HG03442 (cell line): Measurements from ENCODE around the gene ATP11A.

Experiments used
- ATAC-seq: cut with Tn5 transposase; IDR thresholded peaks from one replicate; pipeline ENCODE4 v1.9.1; 2021; ENCODE audit warnings: mild to moderate bottlenecking, moderate library complexity; ENCODE audit not compliant: unreplicated experiment

ATP11A gene

DNA sequence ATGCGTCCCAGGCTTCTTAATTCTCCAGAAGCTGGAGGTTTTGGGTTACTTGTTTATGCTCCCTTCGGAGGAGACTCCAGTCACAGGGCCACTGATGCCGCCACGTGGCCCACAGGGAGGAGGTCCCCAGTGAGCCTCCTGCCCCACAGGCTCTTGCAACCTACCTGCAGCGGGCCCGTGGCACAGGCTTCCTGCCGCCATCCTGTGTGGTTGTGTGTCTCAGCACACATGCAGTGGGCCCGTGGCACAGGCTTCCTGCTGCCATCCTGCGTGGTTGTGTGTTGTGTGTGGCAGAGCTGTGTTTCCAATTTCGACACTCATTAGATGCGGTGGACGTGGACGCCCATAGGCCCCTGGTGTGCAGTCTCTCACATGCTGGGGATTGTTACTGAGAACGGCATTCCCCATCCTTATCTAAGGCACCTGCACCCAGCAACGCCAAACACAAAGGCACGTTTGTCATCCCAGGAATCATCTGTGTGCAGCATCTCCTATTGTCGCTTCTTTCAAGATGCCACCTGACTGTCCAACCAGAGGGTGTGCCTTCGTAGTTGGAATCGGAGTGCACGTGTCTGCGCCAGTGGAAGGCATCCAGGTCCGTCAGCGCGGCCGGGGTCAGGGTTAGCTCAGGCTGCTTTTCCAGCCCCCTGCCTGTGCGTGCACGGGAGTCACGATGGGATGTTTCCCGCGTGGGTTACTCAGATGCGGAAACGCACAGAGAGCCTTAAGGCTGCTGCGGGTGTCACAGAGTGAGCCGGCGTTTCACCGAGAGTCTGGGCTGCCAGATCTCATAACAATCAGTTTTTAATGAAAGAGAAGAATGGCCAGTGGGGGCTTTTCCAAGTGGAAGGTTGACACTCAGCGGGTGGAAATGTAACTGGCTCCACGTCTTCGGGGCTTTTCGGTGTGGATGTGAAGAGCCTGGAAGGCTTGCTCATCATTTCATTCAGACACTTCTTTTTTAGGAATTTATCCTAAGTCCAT, 119.8 kb downstream of the ATP11A start:
- no peak for ATAC-seq

DNA sequence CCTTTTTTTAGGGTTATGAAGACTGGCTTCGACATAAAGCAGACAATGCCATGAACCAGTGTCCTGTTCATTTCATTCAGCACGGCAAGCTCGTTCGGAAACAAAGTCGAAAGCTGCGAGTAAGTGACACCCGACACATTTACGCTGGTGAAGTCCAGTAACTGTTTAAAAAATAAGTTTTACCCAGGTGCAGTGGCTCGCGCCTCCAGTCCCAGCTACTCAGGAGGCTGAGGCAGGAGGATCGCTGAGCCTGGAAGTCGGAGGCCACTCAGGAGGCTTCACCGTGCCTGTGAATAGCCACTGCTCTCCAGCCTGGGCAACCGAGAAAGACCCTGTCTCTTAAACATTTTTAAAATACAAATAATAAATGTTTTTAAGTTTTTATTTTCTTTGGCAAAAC, 120.8 kb downstream of the ATP11A start:
- no peak for ATAC-seq

DNA sequence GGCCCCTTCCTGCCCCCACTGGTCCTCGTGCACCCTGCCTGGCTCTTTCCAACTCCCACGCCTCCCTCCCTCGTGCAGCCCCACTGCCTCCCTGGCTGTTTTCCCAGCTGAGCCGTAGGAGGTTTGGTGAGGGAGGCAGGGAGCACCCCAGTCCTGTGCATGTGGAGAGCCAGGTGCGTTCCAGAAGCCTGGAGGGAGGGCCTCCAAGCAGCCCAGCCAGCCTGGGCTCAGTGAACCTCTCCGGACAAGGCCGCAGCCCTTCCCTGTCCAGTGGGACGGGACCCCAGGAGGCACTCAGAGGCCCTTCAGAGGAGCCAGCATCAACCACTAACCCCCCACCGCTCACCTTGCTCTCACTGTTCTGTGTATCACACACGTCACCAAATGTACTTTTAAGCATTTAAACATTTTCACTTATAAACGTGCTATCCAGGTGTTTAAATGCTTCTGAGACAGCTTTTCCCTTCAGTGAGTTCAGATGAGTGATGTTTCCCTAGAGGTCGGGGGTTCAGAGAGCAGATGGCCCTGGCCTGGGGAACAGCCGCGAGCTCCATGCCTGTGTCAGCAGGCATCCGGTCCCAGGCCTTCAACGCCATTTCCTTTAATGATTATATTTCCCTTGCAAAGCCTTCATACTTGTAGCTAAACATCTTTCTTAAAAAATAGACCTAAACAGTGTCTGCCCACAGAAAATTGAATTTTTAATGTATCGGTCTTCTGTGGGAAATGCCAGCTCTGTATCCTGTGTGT, 122.6 kb downstream of the ATP11A start:
- ATAC-seq: no peak

DNA sequence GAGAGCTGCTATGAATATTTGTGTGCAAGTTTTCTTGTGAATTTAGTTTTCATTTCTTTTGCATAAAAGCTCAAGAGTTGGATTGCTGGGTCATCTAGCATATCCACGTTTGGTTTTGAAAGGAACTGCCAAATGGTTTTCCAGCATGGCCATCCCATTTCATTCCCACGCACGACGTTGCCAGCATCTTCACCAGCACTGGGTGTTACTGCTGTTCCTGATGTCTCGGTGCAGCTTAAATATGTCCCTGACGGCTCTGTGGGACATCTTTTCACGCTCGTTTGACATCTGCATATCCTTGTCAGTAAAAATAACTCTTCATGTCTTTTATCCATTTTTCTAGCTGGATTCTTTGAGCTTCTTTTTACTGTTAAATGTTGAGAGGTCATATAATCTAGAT, 123.7 kb downstream of the ATP11A start:
- no peak for ATAC-seq

DNA sequence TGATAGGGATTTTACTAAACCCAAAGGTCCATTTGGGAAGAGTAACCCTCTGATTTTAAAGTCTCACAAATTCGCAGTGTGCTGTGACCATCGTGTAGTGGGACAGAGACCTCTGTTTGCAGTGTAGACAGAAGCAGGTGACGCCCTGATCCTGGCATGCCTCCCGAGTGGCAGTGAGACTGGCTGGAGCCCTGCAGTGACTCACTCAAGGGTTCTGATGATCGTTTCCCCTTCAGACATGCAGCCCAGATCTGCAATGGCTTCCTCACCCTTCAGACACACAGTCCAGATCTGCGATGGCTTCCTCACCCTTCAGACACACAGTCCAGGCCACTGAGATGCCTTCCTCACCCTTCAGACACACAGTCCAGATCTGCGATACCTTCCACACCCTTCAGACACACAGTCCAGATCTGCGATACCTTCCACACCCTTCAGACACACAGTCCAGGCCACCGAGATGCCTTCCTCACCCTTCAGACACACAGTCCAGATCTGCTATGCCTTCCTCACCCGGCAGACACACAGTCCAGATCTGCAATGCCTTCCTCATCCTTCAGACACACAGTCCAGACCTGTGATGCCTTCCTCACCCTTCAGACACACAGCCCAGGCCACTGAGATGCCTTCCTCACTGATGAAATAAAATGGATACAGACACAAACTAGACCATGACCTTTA, 125.2 kb downstream of the ATP11A start:
- ATAC-seq: no peak

DNA sequence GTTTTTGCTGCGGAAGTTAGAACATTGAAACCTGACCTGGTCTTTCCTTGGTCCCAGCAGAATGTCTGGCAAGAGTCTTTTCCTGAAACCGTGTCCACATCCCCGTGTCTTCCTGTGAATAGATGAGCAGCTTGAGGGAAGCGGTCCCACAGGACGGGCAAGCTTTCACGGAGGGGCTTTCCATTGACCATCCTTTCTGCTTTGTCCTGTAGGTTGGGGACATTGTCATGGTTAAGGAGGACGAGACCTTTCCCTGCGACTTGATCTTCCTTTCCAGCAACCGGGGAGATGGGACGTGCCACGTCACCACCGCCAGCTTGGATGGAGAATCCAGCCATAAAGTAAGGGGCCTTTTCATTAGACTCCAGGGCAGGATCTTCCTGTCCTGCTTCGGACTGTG, 126.0 kb downstream of the ATP11A start:
- no peak for ATAC-seq

DNA sequence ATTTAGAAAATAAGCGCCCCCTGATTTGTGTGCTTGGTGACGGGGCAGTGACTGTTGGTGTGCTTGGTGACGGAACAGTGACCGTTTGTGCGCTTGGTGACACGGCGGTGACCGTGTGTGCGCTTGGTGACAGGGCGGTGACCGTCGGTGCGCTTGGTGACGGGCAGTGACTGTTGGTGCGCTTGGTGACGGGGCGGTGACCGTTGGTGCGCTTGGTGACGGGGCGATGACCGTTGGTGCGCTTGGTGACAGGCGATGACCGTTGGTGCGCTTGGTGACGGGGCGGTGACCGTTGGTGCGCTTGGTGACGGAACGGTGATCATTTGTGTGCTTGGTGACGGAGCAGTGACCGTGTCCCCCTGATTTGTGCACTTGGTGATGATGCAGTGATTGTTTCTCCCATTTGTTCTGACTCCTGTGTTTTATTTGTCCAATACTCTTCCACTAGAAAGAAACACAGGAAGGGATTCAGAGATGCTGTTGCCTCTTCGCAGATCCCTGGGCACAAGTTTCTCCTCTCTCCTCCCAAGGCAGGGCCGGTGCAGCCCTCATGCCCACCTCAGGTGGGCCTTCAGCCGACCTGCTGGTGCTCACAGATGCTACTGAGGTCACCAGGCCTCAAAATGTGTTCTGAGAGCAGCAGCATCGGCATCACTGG, 128.3 kb downstream of the ATP11A start:
- no peak for ATAC-seq

DNA sequence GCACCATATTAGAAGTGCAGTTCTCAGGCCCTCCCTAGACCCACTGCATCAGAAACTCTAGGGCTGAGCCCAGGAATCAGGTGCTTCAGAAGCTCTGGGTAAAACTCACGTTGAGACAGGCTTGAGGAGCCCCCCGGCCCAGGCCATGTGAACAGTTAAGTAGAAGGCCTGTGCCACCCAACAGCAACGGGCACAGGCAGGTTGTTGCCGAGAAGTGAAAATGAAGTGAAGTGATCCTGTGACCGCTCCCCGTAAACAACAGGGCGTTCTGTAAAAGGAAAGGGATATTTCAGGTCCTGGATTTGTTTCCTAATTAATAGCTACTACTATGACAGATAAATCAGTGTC, 128.8 kb downstream of the ATP11A start:
- ATAC-seq: no peak

DNA sequence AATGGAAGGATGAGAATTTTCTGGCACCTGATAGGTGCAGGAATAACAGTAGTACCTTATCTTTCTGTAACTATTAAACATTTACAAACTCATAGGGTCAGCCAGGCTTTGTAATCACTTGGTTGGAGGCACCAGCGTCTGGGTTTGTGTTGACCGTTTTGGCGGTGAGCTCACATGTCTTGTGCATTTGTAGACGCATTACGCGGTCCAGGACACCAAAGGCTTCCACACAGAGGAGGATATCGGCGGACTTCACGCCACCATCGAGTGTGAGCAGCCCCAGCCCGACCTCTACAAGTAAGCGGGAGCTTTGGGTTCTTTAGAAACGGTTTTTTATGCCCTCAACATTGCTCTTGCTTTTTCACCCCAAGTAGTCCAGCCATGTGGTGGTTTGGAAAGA, 129.3 kb downstream of the ATP11A start:
- ATAC-seq: no peak

DNA sequence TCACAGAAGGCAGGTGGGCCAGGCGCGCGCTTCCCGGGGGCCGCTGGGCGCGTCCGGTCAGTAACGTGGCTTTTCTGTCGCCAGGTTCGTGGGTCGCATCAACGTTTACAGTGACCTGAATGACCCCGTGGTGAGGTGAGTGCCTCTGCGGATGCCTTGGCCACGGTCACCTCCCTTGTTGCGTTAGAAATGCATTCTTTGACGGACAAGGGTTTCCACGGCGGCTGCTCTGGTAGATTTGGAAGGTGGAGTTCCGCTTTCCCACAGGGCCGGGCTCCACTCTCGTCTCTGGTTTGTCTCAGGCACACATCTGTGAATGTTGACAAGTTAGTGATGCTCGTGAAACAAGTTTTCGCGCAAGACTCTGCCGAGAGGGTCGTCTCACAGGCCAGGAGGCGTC, 130.0 kb downstream of the ATP11A start:
- no peak for ATAC-seq

DNA sequence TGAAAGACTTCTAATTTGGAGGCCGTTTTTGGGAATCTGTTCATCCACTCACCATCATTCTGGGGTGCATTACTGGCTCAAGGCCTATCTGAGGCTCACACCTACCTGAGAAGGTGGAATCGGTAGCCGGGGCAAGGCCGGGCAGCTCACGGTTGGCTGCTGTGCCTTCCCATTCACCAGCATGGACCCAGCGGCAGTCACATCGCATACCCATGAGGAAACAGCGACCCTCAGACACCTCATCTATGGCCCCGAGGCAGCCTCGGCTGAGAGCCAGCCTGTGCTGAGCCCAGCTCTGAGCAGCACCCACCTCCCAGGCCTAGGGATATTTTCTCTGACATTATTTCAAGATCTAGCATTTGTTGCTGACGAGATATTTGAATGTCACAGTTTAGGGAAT, 130.5 kb downstream of the ATP11A start:
- ATAC-seq: no peak

DNA sequence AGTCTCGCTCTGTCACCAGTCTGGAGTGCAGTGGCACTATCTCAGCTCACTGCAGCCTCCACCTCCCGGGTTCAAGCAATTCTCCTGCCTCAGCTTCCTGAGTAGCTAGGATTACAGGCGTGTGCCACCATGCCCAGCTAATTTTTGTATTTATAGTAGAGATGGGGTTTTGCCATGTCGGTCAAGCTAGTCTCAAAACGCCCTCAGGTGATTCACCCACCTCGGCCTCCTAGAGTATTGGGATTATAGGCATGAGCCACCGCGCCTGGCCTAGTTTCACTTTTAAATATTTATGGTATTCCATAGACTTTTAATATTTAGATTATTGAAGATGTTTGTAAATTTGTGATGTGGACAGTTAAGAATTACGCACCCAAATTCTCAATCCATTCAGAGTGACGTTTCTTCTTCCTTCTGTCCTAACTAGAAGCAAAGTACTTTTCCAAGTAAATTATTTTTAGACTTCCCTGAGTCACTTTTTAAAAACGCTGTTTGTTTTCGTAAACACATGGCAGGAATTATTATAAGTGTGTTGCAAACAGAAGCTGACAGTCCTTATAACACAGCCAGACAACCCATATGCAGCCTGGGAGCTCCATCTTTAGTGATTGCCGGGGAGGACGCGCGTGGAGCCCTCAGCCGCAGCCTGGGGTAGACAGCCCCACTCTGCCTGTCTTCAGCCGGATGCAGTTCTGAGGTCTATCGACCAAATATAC, 131.7 kb downstream of the ATP11A start:
- no peak for ATAC-seq

DNA sequence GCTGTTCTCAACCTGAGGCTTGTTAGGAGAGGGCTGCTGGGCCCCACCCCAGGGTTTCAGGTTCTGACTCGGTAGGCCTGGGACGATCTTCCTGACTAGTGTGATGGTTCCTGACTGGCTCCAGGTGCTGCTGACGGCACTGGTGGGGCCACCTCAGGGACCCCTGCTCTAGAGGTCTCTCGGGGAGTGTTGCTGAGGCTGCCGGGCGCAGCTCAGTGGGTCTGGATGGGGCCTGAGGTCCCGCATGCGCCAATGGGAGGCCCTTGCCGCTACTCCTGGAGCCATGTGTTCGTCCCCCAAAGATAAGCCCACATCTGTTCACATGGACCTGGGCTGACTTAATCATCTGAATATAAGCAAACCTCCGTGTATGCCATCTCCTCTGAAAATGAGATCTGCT, 133.0 kb downstream of the ATP11A start:
- ATAC-seq: no peak

DNA sequence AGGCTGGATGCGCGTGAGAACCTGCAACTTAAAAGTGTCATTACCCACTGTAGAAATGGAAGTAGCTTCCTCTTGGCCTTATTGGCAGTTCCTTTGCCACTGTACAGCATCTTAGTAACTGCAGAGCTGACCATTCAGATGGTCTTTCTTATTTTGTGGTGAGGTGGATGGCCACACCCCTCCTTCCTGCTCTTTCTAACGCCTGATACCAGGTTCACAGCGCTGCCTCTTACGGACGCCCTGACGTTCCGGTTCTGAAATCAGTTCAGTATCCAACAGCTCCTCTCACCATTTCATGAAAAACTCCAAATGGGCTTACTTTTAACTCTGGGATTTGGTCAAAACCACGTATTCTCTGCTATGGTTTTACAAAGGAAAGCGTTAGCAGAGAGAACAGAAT, 134.6 kb downstream of the ATP11A start:
- ATAC-seq: no peak

DNA sequence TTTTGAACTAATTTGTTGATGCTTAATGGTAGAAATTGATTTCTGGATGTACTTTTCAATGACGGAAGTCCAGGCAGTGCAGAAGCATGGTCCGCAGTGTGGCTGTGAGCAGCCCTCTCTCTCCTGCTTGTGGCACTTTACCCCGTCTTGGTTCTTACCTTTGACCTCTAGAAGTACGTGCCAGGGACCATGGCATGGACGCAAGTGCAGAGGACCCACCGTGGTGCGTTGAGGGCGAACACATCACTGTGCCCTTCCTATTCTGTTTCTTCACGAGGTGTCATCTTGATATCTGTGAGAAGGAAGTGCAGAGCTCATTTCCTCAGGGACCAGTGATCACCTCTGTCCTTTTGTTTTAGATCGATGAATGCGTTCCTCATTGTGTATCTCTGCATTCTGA, 135.2 kb downstream of the ATP11A start:
- no peak for ATAC-seq

DNA sequence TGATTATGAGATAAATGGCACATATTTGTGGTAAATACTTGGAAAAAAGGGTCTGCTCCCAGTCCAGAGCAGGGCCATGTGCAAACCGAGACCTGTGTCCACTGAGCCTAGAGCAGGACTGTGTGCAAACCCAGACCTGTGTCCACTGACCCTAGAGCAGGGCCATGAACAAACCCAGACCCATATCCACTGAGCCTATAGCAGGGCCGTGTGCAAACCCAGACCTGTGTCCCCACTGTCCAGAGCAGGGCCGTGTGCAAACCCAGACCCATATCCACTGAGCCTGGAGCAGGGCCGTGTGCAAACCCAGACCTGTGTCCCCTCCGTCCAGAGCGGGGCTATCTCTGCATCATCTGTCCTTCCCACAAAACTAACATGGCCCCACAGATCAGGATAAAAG, 136.0 kb downstream of the ATP11A start:
- no peak for ATAC-seq

DNA sequence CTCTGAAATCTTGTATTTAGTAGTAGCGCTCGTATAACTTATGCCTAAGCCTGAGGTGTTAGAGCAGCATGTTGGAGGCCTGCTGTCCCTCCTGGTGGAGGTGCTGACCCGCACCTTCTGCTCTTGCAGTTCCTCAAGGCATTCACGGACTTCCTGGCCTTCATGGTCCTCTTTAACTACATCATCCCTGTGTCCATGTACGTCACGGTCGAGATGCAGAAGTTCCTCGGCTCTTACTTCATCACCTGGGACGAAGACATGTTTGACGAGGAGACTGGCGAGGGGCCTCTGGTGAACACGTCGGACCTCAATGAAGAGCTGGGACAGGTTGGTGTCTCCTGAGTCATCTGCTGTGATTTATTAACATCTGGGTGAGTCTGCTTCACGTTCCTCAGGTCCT, 136.7 kb downstream of the ATP11A start:
- no peak for ATAC-seq

DNA sequence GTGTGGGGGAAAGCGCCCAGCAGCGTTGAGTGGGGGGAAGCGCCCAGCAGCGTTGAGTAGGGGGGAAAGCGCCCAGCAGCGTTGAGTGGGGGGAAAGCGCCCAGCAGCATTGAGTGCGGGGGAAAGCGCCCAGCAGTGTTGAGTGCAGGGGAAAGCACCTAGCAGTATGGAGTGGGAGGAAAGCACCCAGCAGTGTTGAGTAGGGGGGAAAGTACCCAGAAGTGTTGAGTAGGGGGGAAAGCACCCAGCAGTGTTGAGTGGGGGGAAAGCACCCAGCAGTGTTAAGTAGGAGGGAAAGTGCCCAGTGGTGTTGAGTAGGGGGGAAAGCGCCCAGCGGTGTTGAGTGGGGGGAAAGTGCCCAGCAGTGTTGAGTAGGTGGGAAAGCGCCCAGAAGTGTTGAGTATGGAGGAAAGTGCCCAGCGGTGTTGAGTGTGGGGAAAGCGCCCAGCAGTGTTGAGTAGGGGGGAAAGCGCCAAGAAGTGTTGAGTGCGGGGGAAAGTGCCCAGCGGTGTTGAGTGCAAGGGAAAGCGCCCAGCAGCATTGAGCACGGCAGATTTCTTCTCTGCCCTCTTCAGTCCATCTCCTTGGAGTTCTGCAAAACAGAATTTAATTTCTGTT, 138.4 kb downstream of the ATP11A start:
- peak; percentile 61 for ATAC-seq

DNA sequence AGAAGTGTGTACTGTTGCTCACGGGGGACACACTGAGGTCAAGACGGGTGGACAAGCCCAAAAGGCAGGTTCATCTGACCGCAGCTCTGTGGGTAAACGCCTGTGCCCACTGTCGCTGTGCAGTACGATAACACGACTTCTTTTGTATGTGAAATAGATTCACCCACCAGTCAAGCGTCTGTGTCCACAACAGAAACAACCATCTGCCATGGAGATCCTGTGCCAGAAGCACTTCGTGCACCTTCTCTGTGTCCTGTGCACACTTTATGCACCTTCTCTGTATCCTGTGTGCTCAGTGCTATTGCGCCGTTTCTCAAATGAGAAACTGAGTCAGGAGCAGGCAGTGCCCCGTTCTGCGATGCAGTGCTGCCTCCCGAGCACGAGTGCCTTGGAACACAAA, 138.9 kb downstream of the ATP11A start:
- ATAC-seq: no peak

DNA sequence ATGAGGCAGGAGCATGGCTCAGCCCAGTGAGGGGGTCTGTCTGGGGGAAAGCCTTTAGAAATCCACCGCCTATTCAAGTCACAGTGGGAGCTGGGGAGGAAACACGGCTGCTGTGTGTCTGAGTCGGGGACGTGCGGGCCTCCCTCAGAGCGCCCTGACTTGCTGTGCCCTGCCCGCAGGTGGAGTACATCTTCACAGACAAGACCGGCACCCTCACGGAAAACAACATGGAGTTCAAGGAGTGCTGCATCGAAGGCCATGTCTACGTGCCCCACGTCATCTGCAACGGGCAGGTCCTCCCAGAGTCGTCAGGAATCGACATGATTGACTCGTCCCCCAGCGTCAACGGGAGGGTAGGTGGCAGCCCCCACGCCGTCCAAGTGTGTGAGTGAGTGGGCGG, 141.4 kb downstream of the ATP11A start:
- ATAC-seq: no peak
